Body of pancreas (tissue), 4 donors: ENCODE data around the gene CCNDBP1.

Experiments
- CTCF ChIP-seq, 7 experiments: fragments of 450-650 bp in 4 of 7; fragments of 200-600 bp in 3 of 7; sonication (generic) in 3 of 7; IDR thresholded peaks; one replicate each; pipeline ENCODE4 v1.5.1; 2016 to 2019; ENCODE audit warnings: antibody characterized with exemption in 7 of 7
- POLR2A ChIP-seq, 3 donors: fragments of 450-650 bp; IDR thresholded peaks; one replicate each; pipeline ENCODE4 v1.6.1; 2016; ENCODE audit warnings: antibody characterized with exemption in 3 of 3, mild to moderate bottlenecking in 2 of 3

- TF ChIP-seq CTCF (IDR thresholded peaks at IDR 0.05) = no peak
- no peak for TF ChIP-seq POLR2A (IDR thresholded peaks at IDR 0.05)
Measured at GRCh38 chr15:43210807-43211206, 25.6 kb downstream of the CCNDBP1 start.
